ENCODE data around the gene TJP3.

DNA sequence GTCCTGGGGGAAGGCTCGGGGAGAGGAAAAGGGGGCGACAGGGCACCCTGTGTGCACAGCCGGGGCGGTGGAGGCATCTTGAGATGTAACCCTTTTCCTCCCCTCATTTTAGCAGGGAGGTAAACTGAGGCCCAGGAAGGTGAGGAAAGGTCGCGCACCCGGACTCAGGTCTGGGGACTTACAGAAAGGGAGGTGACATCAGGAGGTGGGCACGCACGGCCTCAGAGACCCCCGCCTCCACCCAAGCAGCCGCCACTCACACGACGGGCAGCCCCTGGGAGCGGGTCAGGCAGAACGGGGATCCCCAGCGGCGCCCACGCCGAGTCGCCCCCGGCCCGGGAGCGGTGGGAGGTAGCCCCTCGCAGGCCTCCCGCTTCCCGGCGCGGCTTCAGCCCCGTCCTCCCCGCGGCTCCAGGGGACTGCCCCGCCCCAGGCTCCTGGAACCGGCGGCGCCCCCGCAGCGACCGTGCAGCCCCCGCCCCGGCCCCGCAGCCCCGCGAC lies 8.4 kb upstream of the TJP3 start:
- TF ChIP-seq, protein P1, sequence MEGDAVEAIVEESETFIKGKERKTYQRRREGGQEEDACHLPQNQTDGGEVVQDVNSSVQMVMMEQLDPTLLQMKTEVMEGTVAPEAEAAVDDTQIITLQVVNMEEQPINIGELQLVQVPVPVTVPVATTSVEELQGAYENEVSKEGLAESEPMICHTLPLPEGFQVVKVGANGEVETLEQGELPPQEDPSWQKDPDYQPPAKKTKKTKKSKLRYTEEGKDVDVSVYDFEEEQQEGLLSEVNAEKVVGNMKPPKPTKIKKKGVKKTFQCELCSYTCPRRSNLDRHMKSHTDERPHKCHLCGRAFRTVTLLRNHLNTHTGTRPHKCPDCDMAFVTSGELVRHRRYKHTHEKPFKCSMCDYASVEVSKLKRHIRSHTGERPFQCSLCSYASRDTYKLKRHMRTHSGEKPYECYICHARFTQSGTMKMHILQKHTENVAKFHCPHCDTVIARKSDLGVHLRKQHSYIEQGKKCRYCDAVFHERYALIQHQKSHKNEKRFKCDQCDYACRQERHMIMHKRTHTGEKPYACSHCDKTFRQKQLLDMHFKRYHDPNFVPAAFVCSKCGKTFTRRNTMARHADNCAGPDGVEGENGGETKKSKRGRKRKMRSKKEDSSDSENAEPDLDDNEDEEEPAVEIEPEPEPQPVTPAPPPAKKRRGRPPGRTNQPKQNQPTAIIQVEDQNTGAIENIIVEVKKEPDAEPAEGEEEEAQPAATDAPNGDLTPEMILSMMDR (IDR thresholded peaks at IDR 0.05; ENCODE audit: poor library complexity, severe bottlenecking), result no peak
- no peak for TF ChIP-seq RAD21 (conservative IDR thresholded peaks at IDR 0.05)
- TF ChIP-seq EZH2 (IDR thresholded peaks at IDR 0.05; ENCODE audit: borderline replicate concordance, insufficient read depth, low read length, poor library complexity, severe bottlenecking), result no peak
- no peak for TF ChIP-seq POLR2AphosphoS5 (IDR thresholded peaks at IDR 0.05)
- TF ChIP-seq MXI1 (conservative IDR thresholded peaks at IDR 0.05; ENCODE audit: poor library complexity, severe bottlenecking), result no peak
- TF ChIP-seq, protein P2, sequence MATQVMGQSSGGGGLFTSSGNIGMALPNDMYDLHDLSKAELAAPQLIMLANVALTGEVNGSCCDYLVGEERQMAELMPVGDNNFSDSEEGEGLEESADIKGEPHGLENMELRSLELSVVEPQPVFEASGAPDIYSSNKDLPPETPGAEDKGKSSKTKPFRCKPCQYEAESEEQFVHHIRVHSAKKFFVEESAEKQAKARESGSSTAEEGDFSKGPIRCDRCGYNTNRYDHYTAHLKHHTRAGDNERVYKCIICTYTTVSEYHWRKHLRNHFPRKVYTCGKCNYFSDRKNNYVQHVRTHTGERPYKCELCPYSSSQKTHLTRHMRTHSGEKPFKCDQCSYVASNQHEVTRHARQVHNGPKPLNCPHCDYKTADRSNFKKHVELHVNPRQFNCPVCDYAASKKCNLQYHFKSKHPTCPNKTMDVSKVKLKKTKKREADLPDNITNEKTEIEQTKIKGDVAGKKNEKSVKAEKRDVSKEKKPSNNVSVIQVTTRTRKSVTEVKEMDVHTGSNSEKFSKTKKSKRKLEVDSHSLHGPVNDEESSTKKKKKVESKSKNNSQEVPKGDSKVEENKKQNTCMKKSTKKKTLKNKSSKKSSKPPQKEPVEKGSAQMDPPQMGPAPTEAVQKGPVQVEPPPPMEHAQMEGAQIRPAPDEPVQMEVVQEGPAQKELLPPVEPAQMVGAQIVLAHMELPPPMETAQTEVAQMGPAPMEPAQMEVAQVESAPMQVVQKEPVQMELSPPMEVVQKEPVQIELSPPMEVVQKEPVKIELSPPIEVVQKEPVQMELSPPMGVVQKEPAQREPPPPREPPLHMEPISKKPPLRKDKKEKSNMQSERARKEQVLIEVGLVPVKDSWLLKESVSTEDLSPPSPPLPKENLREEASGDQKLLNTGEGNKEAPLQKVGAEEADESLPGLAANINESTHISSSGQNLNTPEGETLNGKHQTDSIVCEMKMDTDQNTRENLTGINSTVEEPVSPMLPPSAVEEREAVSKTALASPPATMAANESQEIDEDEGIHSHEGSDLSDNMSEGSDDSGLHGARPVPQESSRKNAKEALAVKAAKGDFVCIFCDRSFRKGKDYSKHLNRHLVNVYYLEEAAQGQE (IDR thresholded peaks at IDR 0.05; ENCODE audit: borderline replicate concordance), result no peak
- no peak for TF ChIP-seq EP300 (conservative IDR thresholded peaks at IDR 0.05; ENCODE audit: poor library complexity, severe bottlenecking)

All from neural cell (in vitro differentiated cells).